ENCODE measurements around the gene KLF13.

Gene KLF13

GRCh38 chr15:31301673-31301990, 25.0 kb upstream of the KLF13 start:
- Histone ChIP-seq H3K4me3 (ENCODE audit: low read depth, low read length) (no peak overlapping the region), H3K36me3 (ENCODE audit: control insufficient read depth in 1 of 2, insufficient read depth in 2 of 2, low read length in 2 of 2) (no peaks in the 10 kb centered on the region), H3K4me1 (ENCODE audit: control insufficient read depth in 1 of 2, insufficient read depth in 2 of 2, low read length in 2 of 2) (no peaks in the 10 kb centered on the region), H3K4ac (ENCODE audit: low read depth, low read length) (no peak overlapping the region), H2AK5ac (ENCODE audit: low read length) (no peak overlapping the region), H2BK12ac (ENCODE audit: low read length) (no peak overlapping the region), H3K27me3 (ENCODE audit: insufficient read depth, low read length) (no peaks in the 10 kb centered on the region), H4K8ac (ENCODE audit: low read depth, low read length) (no peak overlapping the region), H3K14ac (ENCODE audit: low read length) (no peak overlapping the region), H3K18ac (ENCODE audit: low read length) (no peak overlapping the region), H2BK5ac (ENCODE audit: low read depth, low read length, poor library complexity) (no peak overlapping the region), H4K91ac (ENCODE audit: low read depth, low read length) (no peak overlapping the region), H3K9me3 (ENCODE audit: insufficient read depth, low read depth, low read length) (peaks cover 2% of the 10 kb centered on the region), H3K9ac (ENCODE audit: low read length) (no peak overlapping the region), H3K79me2 (ENCODE audit: control insufficient read depth, insufficient read depth, low read length, poor library complexity) (no peaks in the 10 kb centered on the region), H4K12ac (ENCODE audit: low read depth, low read length) (no peak overlapping the region), H3K4me2 (ENCODE audit: low read length) (no peak overlapping the region), H2AFZ (ENCODE audit: insufficient read depth, low read length, poor library complexity) (no peak overlapping the region), H2BK120ac (ENCODE audit: insufficient read depth, low read length, poor library complexity) (no peak overlapping the region), H3K79me1 (ENCODE audit: low read length) (no peaks in the 10 kb centered on the region), H3K27ac (ENCODE audit: low read depth, low read length) (no peak overlapping the region), H3K23ac (ENCODE audit: low read length) (no peak overlapping the region)
- no peak for DNase-seq
- WGBS (ENCODE audit: extremely low coverage, insufficient coverage, insufficient read length): no CpG with 5 or more reads among the region's 4 CpGs

GRCh38 chr15:31302029-31302657, 24.5 kb upstream of the KLF13 start:
- no peaks in the 10 kb centered on the region for H3K79me1 ChIP-seq (ENCODE audit: low read length)
- no peak overlapping the region for H2BK12ac ChIP-seq (ENCODE audit: low read length)
- peaks cover 0 to 3% of the 10 kb centered on the region in 2 experiments for H3K4me1 ChIP-seq (ENCODE audit: control insufficient read depth in 1 of 2, insufficient read depth in 2 of 2, low read length in 2 of 2)
- no peak overlapping the region for H2AK5ac ChIP-seq (ENCODE audit: low read length)
- H3K4me3 ChIP-seq (ENCODE audit: low read depth, low read length): no peak overlapping the region
- H3K9ac ChIP-seq (ENCODE audit: low read length): no peak overlapping the region
- H2BK5ac ChIP-seq (ENCODE audit: low read depth, low read length, poor library complexity): no peak overlapping the region
- H3K18ac ChIP-seq (ENCODE audit: low read length): no peak overlapping the region
- H3K4ac ChIP-seq (ENCODE audit: low read depth, low read length): no peak overlapping the region
- H4K91ac ChIP-seq (ENCODE audit: low read depth, low read length): no peak overlapping the region
- H3K36me3 ChIP-seq (ENCODE audit: control insufficient read depth in 1 of 2, insufficient read depth in 2 of 2, low read length in 2 of 2): no peaks in the 10 kb centered on the region
- H3K4me2 ChIP-seq (ENCODE audit: low read length): no peak overlapping the region
- H4K12ac ChIP-seq (ENCODE audit: low read depth, low read length): no peak overlapping the region
- no peak overlapping the region for H4K8ac ChIP-seq (ENCODE audit: low read depth, low read length)
- DNase-seq: no peak
- no CpG with 5 or more reads among the region's 13 CpGs for WGBS (ENCODE audit: extremely low coverage, insufficient coverage, insufficient read length)
- no peak overlapping the region for H2BK120ac ChIP-seq (ENCODE audit: insufficient read depth, low read length, poor library complexity)
- no peak overlapping the region for H2AFZ ChIP-seq (ENCODE audit: insufficient read depth, low read length, poor library complexity)
- no peaks in the 10 kb centered on the region for H3K27me3 ChIP-seq (ENCODE audit: insufficient read depth, low read length)
- H3K27ac ChIP-seq (ENCODE audit: low read depth, low read length): no peak overlapping the region
- no peak overlapping the region for H3K14ac ChIP-seq (ENCODE audit: low read length)
- no peaks in the 10 kb centered on the region for H3K79me2 ChIP-seq (ENCODE audit: control insufficient read depth, insufficient read depth, low read length, poor library complexity)
- no peak overlapping the region for H3K23ac ChIP-seq (ENCODE audit: low read length)
- H3K9me3 ChIP-seq (ENCODE audit: insufficient read depth, low read depth, low read length): peaks cover 1% of the 10 kb centered on the region

GRCh38 chr15:31302778-31303725, 23.6 kb upstream of the KLF13 start:
- Histone ChIP-seq H3K4ac (ENCODE audit: low read depth, low read length) (no peak overlapping the region), H4K8ac (ENCODE audit: low read depth, low read length) (no peak overlapping the region), H2AK5ac (ENCODE audit: low read length) (no peak overlapping the region), H2BK12ac (ENCODE audit: low read length) (no peak overlapping the region), H3K27me3 (ENCODE audit: insufficient read depth, low read length) (no peaks in the 10 kb centered on the region), H3K4me3 (ENCODE audit: low read depth, low read length) (no peak overlapping the region), H3K79me1 (ENCODE audit: low read length) (no peaks in the 10 kb centered on the region), H3K9me3 (ENCODE audit: insufficient read depth, low read depth, low read length) (no peaks in the 10 kb centered on the region), H3K4me1 (ENCODE audit: control insufficient read depth in 1 of 2, insufficient read depth in 2 of 2, low read length in 2 of 2) (peaks cover 0 to 3% of the 10 kb centered on the region in 2 experiments), H2BK5ac (ENCODE audit: low read depth, low read length, poor library complexity) (no peak overlapping the region), H3K23ac (ENCODE audit: low read length) (no peak overlapping the region), H4K12ac (ENCODE audit: low read depth, low read length) (no peak overlapping the region), H3K9ac (ENCODE audit: low read length) (no peak overlapping the region), H2AFZ (ENCODE audit: insufficient read depth, low read length, poor library complexity) (no peak overlapping the region), H3K4me2 (ENCODE audit: low read length) (no peak overlapping the region), H3K18ac (ENCODE audit: low read length) (no peak overlapping the region), H2BK120ac (ENCODE audit: insufficient read depth, low read length, poor library complexity) (no peak overlapping the region), H3K36me3 (ENCODE audit: control insufficient read depth in 1 of 2, insufficient read depth in 2 of 2, low read length in 2 of 2) (no peaks in the 10 kb centered on the region), H3K27ac (ENCODE audit: low read depth, low read length) (no peak overlapping the region), H3K79me2 (ENCODE audit: control insufficient read depth, insufficient read depth, low read length, poor library complexity) (no peaks in the 10 kb centered on the region), H4K91ac (ENCODE audit: low read depth, low read length) (no peak overlapping the region), H3K14ac (ENCODE audit: low read length) (no peak overlapping the region)
- WGBS (ENCODE audit: extremely low coverage, insufficient coverage, insufficient read length): no CpG with 5 or more reads among the region's 17 CpGs
- no peak for DNase-seq

GRCh38 chr15:31303726-31304648, 22.6 kb upstream of the KLF13 start:
- Histone ChIP-seq H3K79me1 (ENCODE audit: low read length) (no peaks in the 10 kb centered on the region), H3K4me2 (ENCODE audit: low read length) (no peak overlapping the region), H3K36me3 (ENCODE audit: control insufficient read depth in 1 of 2, insufficient read depth in 2 of 2, low read length in 2 of 2) (no peaks in the 10 kb centered on the region), H2BK5ac (ENCODE audit: low read depth, low read length, poor library complexity) (no peak overlapping the region), H3K14ac (ENCODE audit: low read length) (no peak overlapping the region), H4K91ac (ENCODE audit: low read depth, low read length) (no peak overlapping the region), H3K79me2 (ENCODE audit: control insufficient read depth, insufficient read depth, low read length, poor library complexity) (no peaks in the 10 kb centered on the region), H3K4me1 (ENCODE audit: control insufficient read depth in 1 of 2, insufficient read depth in 2 of 2, low read length in 2 of 2) (peaks cover 0 to 3% of the 10 kb centered on the region in 2 experiments), H3K27ac (ENCODE audit: low read depth, low read length) (no peak overlapping the region), H3K23ac (ENCODE audit: low read length) (no peak overlapping the region), H3K4ac (ENCODE audit: low read depth, low read length) (no peak overlapping the region), H3K27me3 (ENCODE audit: insufficient read depth, low read length) (no peaks in the 10 kb centered on the region), H2BK120ac (ENCODE audit: insufficient read depth, low read length, poor library complexity) (no peak overlapping the region), H3K9me3 (ENCODE audit: insufficient read depth, low read depth, low read length) (no peaks in the 10 kb centered on the region), H4K8ac (ENCODE audit: low read depth, low read length) (no peak overlapping the region), H2AFZ (ENCODE audit: insufficient read depth, low read length, poor library complexity) (no peak overlapping the region), H4K12ac (ENCODE audit: low read depth, low read length) (no peak overlapping the region), H3K18ac (ENCODE audit: low read length) (no peak overlapping the region), H3K4me3 (ENCODE audit: low read depth, low read length) (no peak overlapping the region), H3K9ac (ENCODE audit: low read length) (no peak overlapping the region), H2AK5ac (ENCODE audit: low read length) (no peak overlapping the region), H2BK12ac (ENCODE audit: low read length) (no peak overlapping the region)
- no peak for DNase-seq
- no CpG with 5 or more reads among the region's 14 CpGs for WGBS (ENCODE audit: extremely low coverage, insufficient coverage, insufficient read length)
